Measurements from ENCODE around the gene VWA8. TPM values are rescaled to one million over a fixed set of nuclear protein-coding genes. Genes with fewer than 3 reads are reported as not detected.

VWA8 gene
- total RNA-seq, 1 donor = 33.2 TPM

DNA sequence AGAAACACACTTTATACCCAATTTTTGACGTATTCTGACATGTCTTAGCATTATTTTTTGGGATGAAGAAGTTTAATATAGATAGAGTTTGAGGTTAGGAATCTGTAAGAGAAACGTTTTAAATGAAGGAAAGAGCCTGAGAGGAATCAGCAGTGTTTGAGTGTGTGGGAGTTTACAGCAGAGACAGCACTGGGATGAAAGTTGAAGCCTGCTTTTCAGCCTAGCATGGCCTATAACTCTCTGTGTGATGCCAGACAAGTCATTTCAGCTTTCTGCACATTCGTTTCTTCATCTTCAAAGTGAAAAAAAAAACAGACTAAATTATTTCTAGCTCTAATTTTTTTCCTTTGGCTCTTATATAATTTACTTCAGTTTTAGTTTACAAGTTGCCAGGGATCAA, 326.5 kb downstream of the VWA8 start:
- DNase-seq (ENCODE audit: low read depth) = no peak
- TF ChIP-seq CTCF (IDR thresholded peaks at IDR 0.05; ENCODE audit: insufficient read depth, low read depth, low read length) = no peak
- H3K4me3 ChIP-seq (ENCODE audit: low read depth, low read length) = no peak overlapping the region

DNA sequence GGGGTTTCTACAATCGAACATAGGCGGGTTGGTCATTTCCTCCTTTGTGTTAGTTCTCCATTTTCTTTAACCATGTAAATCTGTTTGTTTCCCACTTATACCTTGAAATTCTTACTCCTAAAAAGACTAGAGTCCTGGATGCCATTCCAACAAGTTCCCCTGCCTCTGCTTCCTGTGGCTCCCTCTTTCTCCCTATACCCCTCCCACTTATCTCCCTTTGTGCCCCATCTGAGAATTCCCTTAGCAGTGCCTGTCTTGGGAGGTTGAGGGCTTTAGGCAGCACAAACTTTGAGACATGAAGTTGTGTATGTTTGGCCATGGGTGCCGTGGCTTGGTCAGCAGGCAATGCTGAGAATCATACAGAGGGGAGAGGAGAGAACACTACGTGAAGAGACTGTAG, 327.1 kb downstream of the VWA8 start:
- no peak for TF ChIP-seq CTCF (IDR thresholded peaks at IDR 0.05; ENCODE audit: insufficient read depth, low read depth, low read length)
- no peak for DNase-seq (ENCODE audit: low read depth)

GRCh38 chr13:41631296-41631965, 329.5 kb downstream of the VWA8 start:
- peak; percentile 74 for DNase-seq (ENCODE audit: low read depth)
- TF ChIP-seq CTCF (IDR thresholded peaks at IDR 0.05; ENCODE audit: insufficient read depth, low read depth, low read length) = no peak
- H3K4me3 ChIP-seq (ENCODE audit: low read depth, low read length) = no peak overlapping the region

More for the DNA sequence above, 327.1 kb downstream of the VWA8 start:
- no peak overlapping the region for H3K4me3 ChIP-seq (ENCODE audit: low read depth, low read length)

GRCh38 chr13:41627425-41627824, 333.5 kb downstream of the VWA8 start:
- H3K4me3 ChIP-seq (ENCODE audit: low read depth, low read length) = no peak overlapping the region
- TF ChIP-seq CTCF (IDR thresholded peaks at IDR 0.05; ENCODE audit: insufficient read depth, low read depth, low read length) = no peak
- no peak for DNase-seq (ENCODE audit: low read depth)

DNA sequence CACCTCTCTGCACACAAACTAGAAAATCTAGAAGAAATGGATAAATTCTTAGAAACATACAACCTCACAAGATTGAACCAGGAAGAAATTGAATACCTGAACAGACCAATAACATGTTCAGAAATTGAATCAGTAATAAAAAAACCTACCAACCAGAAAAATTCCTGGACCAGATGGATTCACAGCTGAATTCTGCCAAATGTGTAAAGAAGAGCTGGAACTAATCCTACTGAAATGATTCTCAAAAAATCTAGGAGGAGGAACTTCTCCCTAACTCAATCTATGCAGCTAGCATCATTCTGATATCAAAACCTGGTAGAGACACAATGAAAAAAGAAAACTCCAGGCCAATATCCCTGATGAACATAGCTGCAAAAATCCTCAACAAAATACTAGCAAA, 336.9 kb downstream of the VWA8 start:
- no peak for TF ChIP-seq CTCF (IDR thresholded peaks at IDR 0.05; ENCODE audit: insufficient read depth, low read depth, low read length)
- H3K4me3 ChIP-seq (ENCODE audit: low read depth, low read length) = no peak overlapping the region
- no peak for DNase-seq (ENCODE audit: low read depth)

- peak; percentile 95 for DNase-seq (ENCODE audit: low read depth)
- H3K4me3 ChIP-seq (ENCODE audit: low read depth, low read length) = no peak overlapping the region
- no peak for TF ChIP-seq CTCF (IDR thresholded peaks at IDR 0.05; ENCODE audit: insufficient read depth, low read depth, low read length)
These were observed 338.2 kb downstream of the VWA8 start for GRCh38 chr13:41622432-41623429.
